Neural crest cell (in vitro differentiated cells): ENCODE measurements around the gene PHAF1. TPM values are rescaled to one million over a fixed set of nuclear protein-coding genes. Genes with fewer than 3 reads are reported as not detected.

Source experiments
- DNase-seq: peaks from one replicate; pipeline ENCODE4 v3.0.0; 2021; ENCODE audit warnings: low read depth, mixed read lengths, low spot score
- H3K27ac Mint-ChIP-seq: one replicate; pipeline ENCODE4 v1.8.0; 2021; ENCODE audit warnings: mild to moderate bottlenecking, mixed read lengths; ENCODE audit not compliant: unreplicated experiment
- H3K27me3 Mint-ChIP-seq: 2 replicates; pipeline ENCODE4 v1.8.0; 2021; ENCODE audit warnings: low read depth, mild to moderate bottlenecking, mixed read lengths
- H3K36me3 Mint-ChIP-seq: 2 replicates; pipeline ENCODE4 v1.8.0; 2021; ENCODE audit warnings: low read depth, mild to moderate bottlenecking, mixed read lengths
- H3K4me1 Mint-ChIP-seq: 2 replicates; pipeline ENCODE4 v1.8.0; 2021; ENCODE audit warnings: mixed read lengths
- H3K4me3 Mint-ChIP-seq: one replicate; pipeline ENCODE4 v1.8.0; 2021; ENCODE audit warnings: mild to moderate bottlenecking, mixed read lengths
- H3K9me3 Mint-ChIP-seq: 2 replicates; pipeline ENCODE4 v1.8.0; 2021; ENCODE audit warnings: mixed read lengths
- CTCF ChIP-seq: fragments of 200-600 bp; sonication (generic); conservative IDR thresholded peaks from 2 replicates; pipeline ENCODE4 v1.5.0; 2021; ENCODE audit warnings: antibody characterized with exemption, mild to moderate bottlenecking
- total RNA-seq: library from RNA; stranded (reverse); gene quantifications from 2 replicates; pipeline ENCODE4 v1.2.1, GENCODE V29; 2021

Gene PHAF1
- total RNA-seq, 1 donor from 2014 or later, result 24.9 TPM

GRCh38 chr16:67191995-67192681 lies 82.4 kb downstream of the PHAF1 start, which contains the start of gene E2F4:
Gene E2F4, plus strand, starts transcription at chr16:67192155. Its CDS starts 73 bp downstream, at chr16:67192228.
- H3K36me3 Mint-ChIP-seq, result peaks cover 9% of the 10 kb centered on the region
- DNase-seq, result peak; percentile 76
- H3K27ac Mint-ChIP-seq, result peak within 1 kb of the TSS; percentile 43
- H3K27me3 Mint-ChIP-seq, result peaks cover 2% of the 10 kb centered on the region
- peak within 1 kb of the TSS; percentile 93 for H3K4me3 Mint-ChIP-seq
- H3K9me3 Mint-ChIP-seq, result no peaks in the 10 kb centered on the region
- no peak for TF ChIP-seq CTCF
- peaks cover 31% of the 10 kb centered on the region for H3K4me1 Mint-ChIP-seq

DNA sequence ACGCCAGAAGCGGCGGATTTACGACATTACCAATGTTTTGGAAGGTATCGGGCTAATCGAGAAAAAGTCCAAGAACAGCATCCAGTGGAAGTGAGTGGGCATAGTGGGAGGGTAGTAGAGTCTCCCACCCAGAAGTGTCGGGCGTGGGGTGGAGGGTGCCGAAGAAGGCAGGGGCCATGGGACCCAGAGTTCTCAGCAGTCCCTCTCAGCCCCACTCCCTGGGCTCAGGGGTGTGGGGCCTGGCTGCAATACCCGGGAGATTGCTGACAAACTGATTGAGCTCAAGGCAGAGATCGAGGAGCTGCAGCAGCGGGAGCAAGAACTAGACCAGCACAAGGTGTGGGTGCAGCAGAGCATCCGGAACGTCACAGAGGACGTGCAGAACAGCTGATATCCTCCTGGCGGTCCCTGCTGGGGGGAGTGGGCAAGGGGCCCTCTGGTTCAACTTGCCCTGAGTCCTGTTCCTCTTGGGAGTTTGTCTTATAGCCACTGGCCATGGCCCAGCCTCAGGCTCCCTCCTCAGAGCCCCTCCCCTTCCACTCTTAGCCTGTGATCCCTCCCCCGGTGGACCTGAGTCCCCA lies 83.1 kb downstream of the PHAF1 start:
- peaks cover 9% of the 10 kb centered on the region for H3K36me3 Mint-ChIP-seq

GRCh38 chr16:67193536-67193935 lies 83.8 kb downstream of the PHAF1 start:
- peaks cover 9% of the 10 kb centered on the region for H3K36me3 Mint-ChIP-seq
- no peak overlapping the region for H3K27ac Mint-ChIP-seq
- peak overlapping the region; percentile 93 for H3K4me3 Mint-ChIP-seq
- H3K4me1 Mint-ChIP-seq, result peaks cover 31% of the 10 kb centered on the region
- no peak for DNase-seq
- H3K9me3 Mint-ChIP-seq, result no peaks in the 10 kb centered on the region
- H3K27me3 Mint-ChIP-seq, result no peaks in the 10 kb centered on the region
- no peak for TF ChIP-seq CTCF

More for the DNA sequence above, 83.1 kb downstream of the PHAF1 start:
- H3K4me3 Mint-ChIP-seq, result peak overlapping the region; percentile 93
- H3K9me3 Mint-ChIP-seq, result no peaks in the 10 kb centered on the region
- TF ChIP-seq CTCF, result no peak
- H3K4me1 Mint-ChIP-seq, result peaks cover 31% of the 10 kb centered on the region
- no peak for DNase-seq
- H3K27me3 Mint-ChIP-seq, result peaks cover 2% of the 10 kb centered on the region
- peak overlapping the region; percentile 43 for H3K27ac Mint-ChIP-seq

DNA sequence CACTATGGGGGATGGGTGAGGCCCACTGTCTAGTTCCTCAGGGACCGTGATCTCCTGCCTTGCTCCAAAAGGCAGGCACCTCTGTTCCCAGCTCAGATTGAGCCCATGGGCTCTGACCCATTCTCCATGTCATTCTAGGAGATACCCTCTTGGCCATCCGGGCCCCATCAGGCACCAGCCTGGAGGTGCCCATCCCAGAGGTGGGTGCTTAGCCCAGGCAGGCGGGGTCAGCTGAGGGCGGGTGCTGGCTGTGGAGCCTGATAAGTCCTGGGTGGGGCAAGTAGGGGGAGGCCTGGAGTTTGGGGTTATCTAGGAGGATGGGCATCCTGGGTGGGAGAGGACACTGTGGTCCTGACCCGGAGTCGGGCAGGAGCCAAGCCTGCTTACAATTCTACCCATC lies 84.5 kb downstream of the PHAF1 start:
- no peak for DNase-seq
- Mint-ChIP-seq H3K27me3 (no peaks in the 10 kb centered on the region), H3K27ac (no peak overlapping the region), H3K36me3 (peaks cover 9% of the 10 kb centered on the region), H3K4me1 (peaks cover 31% of the 10 kb centered on the region), H3K4me3 (peak overlapping the region; percentile 93), H3K9me3 (no peaks in the 10 kb centered on the region)
- no peak for TF ChIP-seq CTCF

DNA sequence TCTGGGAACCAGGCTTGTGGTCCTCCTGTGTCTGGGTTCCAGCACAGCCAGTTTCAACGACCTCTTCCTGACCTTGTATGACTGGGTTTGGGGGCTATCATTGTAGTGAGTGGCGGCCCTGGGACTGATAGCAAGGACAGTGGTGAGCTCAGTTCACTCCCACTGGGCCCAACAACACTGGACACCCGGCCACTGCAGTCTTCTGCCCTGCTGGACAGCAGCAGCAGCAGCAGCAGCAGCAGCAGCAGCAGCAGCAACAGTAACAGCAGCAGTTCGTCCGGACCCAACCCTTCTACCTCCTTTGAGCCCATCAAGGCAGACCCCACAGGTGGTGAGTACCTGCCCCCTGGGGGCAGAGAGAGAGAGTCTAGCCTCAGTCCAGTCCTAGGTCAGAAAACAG lies 85.9 kb downstream of the PHAF1 start:
- DNase-seq, result no peak

More for the DNA sequence above, 85.9 kb downstream of the PHAF1 start:
- Mint-ChIP-seq H3K27ac (no peak overlapping the region), H3K4me1 (peaks cover 31% of the 10 kb centered on the region), H3K36me3 (peaks cover 9% of the 10 kb centered on the region), H3K4me3 (peak overlapping the region; percentile 80), H3K27me3 (no peaks in the 10 kb centered on the region), H3K9me3 (no peaks in the 10 kb centered on the region)
- no peak for TF ChIP-seq CTCF
